LNCaP clone FGC (cell line): ENCODE data around the gene MYLK2.
A peak's percentile ranks its signal among the peaks of the same experiment; 100 is the strongest.
"Not testable (repeated sequence)": the region's sequence is repeated elsewhere in the genome, so short reads cannot be mapped to it uniquely, and the experiment has no call there.

Experiments
- DNase-seq: peaks from one replicate; pipeline ENCODE4 v3.0.0-alpha.2; 2011; ENCODE audit warnings: low read depth
- H3K4me3 ChIP-seq: 2 replicates; pipeline ENCODE4 v1.5.1; 2011; ENCODE audit warnings: mild to moderate bottlenecking, low read depth, low read length, control low read depth
- TF ChIP-seq, protein P1 (sequence below): IDR thresholded peaks from 2 replicates; pipeline ENCODE4 v1.5.1; 2012; ENCODE audit warnings: mild to moderate bottlenecking; ENCODE audit not compliant: control insufficient read depth, insufficient read depth; ENCODE audit errors: extremely low read depth

MYLK2 gene

DNA sequence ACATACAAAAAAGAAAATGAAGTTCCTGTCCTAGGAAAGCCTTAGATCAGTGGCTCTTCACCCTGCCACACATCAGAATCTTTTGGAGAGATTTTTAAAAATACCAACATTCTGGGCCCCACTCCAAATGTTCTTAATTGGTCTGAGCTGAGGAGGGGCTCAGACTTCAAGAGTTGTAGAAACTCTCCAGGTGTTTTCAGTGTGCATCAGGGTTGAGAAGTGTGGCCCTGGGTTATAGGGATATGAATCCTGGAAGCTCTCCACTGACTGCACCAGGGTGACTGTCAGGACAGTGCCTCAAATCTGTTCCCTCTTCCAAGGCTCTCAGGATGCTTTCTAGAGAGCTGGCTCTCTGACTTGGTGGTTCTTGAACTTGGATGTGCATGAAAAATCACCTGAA is 5.5 kb upstream of the MYLK2 start:
- no peak overlapping the region for H3K4me3 ChIP-seq
- TF ChIP-seq, protein P1, sequence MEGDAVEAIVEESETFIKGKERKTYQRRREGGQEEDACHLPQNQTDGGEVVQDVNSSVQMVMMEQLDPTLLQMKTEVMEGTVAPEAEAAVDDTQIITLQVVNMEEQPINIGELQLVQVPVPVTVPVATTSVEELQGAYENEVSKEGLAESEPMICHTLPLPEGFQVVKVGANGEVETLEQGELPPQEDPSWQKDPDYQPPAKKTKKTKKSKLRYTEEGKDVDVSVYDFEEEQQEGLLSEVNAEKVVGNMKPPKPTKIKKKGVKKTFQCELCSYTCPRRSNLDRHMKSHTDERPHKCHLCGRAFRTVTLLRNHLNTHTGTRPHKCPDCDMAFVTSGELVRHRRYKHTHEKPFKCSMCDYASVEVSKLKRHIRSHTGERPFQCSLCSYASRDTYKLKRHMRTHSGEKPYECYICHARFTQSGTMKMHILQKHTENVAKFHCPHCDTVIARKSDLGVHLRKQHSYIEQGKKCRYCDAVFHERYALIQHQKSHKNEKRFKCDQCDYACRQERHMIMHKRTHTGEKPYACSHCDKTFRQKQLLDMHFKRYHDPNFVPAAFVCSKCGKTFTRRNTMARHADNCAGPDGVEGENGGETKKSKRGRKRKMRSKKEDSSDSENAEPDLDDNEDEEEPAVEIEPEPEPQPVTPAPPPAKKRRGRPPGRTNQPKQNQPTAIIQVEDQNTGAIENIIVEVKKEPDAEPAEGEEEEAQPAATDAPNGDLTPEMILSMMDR, result no peak
- DNase-seq, result no peak

DNA sequence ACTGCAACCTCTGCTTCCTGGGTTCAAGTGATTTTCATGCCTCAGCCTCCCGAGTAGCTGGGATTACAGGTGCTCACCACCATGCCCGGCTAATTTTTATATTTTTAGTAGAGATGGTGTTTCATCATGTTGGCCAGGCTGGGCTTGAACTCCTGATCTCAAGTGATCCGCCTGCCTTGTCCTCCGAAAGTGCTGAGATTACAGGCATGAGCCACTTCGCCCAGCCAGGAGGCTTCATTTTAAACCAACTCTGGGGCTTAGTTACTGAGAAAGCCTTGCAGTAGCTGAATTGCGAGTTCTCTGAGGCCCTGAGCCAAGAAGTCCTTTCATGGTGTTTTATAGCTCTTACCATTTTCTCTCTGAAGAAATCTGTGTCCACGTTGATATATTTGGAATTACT is 5.0 kb upstream of the MYLK2 start:
- not testable (repeated sequence) for H3K4me3 ChIP-seq, DNase-seq

DNA sequence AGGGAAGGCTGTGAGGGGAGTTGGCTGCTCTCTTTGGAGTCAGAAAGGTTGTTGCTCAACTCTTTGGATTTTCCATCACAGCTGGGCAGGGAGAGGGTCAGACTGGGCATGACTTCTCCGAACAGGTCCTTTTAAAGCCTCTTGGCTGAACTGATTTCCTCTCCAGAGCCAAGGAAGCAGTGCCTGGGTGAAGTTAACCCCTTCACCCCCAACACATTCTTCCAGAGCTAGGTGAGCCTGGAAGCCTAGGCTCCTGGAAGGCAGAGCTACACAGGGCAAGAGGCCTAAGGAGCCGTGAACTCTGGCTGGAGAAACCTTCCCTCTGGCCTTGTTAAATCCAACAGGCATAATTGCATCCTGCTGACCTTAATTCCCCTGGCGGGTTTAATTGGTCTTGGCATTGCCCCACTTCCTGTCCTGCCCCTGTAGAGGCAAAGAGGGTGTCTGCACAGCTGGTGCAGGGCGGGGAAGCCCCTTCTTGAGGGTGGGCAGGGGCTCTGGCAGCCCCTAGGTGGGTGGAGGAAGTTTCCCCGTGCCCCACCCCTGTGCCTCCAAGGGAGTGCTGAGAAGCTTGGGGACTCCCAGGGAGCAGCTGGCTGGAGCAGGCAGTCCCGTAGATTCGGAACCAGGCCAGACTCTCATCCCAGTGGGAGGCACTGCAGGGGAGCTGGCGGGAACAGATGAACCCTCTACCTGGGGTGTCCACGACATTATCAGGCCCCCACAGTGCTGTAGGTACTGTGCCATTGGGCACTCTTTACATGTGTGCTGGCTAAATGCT is 3.6 kb upstream of the MYLK2 start:
- no peak overlapping the region for H3K4me3 ChIP-seq
- peak; percentile 17 for DNase-seq
- TF ChIP-seq, protein P1, result no peak

DNA sequence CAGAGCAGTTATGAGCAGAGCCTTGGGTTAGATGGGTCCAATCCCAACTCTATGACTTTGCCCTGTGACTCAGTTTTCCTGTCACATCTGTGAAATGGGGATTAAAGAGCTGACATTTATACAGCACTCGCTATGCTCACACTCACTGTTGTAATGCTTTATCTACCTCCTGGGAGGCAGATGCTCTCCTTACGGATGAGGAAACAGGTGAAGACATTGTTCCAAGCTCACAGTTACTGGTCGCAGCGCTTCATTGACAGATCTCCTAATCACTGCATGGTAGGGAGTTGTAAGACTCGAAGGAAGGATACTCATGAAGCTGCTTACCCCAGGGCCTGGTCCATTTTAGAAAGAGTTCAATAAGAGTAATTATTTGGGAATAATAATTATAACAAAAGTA is 2.9 kb upstream of the MYLK2 start:
- DNase-seq, result no peak
- TF ChIP-seq, protein P1, result no peak

DNA sequence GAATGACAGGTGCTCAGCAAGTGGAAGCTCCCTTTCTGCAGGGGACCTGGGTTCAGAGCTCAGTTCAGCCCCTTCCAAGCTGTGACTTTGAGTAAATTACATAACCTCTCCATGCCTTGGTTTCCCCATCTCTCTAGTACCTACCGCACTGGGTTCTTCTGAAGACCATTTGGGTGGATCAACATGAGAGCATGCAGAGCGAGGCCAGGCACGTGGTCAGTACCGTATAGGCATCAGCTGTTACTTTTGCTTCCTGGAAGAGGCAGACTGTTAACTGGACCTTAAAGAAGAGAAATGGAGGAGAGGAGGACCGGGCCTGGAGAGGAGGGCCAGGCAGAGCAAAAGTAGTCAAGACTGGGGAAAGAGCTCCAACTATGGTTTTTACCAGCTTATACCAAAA is 1.7 kb upstream of the MYLK2 start:
- H3K4me3 ChIP-seq, result no peak overlapping the region
- DNase-seq, result no peak
- TF ChIP-seq, protein P1, result no peak

More for the DNA sequence above, 2.9 kb upstream of the MYLK2 start:
- H3K4me3 ChIP-seq, result no peak overlapping the region

DNA sequence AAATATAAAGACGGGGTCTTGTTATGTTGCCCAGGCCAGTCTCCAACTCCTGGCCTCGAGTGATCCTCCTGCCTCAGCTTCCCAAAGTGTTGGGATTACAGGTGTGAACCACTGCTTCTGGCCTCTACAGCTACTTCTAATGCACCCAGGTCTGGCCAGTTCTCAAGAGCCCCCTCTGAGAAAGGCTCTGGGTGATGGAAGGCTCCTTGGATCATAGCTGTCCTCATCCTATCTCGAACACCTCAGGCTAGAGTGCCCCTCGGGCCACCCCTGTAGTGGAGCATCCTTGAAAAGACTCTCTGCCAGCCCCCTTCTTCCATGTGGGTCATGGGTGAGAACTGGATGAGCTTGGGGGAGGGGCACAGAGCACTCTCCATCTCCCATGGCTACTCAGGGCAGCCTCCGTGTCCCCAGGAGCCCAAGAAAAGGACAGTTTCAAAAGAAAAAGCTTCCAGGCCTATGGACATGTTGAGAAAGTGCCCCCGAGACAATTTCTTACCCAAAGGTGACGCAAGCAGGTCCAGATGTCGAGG is 714 bp upstream of the MYLK2 start:
- DNase-seq, result no peak
- TF ChIP-seq, protein P1, result no peak
- H3K4me3 ChIP-seq, result no peak overlapping the region

DNA sequence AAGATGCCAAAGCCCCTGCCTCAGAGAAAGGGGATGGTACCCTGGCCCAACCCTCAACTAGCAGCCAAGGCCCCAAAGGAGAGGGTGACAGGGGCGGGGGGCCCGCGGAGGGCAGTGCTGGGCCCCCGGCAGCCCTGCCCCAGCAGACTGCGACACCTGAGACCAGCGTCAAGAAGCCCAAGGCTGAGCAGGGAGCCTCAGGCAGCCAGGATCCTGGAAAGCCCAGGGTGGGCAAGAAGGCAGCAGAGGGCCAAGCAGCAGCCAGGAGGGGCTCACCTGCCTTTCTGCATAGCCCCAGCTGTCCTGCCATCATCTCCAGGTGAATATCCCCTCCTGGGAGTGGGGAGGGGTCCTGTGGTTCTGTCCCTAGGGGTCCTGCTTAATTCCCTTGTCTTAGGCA is 1.1 kb downstream of the MYLK2 start:
- no peak for DNase-seq
- TF ChIP-seq, protein P1, result no peak
- H3K4me3 ChIP-seq, result no peak overlapping the region
